GM12891 (cell line): ENCODE results near the gene GNAT1.

Experiments
- POLR2A ChIP-seq: IDR thresholded peaks from 2 replicates; pipeline ENCODE4 v1.6.1; 2011; ENCODE audit warnings: low read depth, low read length, control low read depth
- POLR2AphosphoS5 ChIP-seq: IDR thresholded peaks from 2 replicates; pipeline ENCODE4 v1.6.1; 2011; ENCODE audit warnings: low read depth, low read length, control low read depth
- SPI1 ChIP-seq: IDR thresholded peaks from 2 replicates; pipeline ENCODE4 v1.6.1; 2011; ENCODE audit warnings: low read depth, low read length, control low read depth
- TAF1 ChIP-seq: IDR thresholded peaks from 2 replicates; pipeline ENCODE4 v1.6.1; 2011; ENCODE audit warnings: low read depth, low read length, control low read depth

DNA sequence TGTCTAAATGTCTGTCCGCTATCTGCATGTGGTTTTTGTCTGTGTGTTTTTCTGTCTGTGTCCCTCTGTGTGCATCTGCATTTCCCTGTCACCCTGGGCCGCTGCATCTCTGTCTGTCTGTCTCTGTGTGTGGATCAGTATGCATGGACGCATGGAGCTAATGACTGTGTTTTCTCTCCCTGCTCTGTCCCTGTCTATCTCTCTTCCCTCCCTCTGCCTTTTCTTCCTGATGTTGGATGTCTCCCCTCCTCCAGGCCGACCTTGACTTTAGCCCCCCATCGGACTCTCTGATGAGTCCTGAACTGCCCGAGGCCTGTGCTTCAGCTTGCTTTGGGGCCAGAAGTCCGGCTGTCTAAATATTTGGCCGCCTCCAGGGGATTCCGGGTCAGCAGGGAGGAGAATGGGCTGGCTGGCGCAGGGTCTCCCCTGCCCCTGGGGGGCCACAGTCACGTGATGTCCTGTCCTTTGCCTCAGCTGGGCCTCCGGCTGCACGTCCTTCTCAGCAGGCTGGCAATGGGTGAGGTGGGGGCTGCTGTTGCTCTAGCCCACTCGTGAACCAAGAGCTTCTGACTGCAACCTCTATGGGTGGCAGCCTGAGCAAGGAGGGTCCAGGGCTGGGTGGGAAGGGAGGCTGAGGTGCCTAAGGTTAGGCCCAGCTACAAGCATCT lies 17.4 kb downstream of the GNAT1 start:
- TF ChIP-seq POLR2A: no peak
- no peak for TF ChIP-seq TAF1
- no peak for TF ChIP-seq SPI1
- TF ChIP-seq POLR2AphosphoS5: no peak
